Glomerular visceral epithelial cell (primary cell): ENCODE measurements around the gene RBP4.
A peak's percentile ranks its signal among the peaks of the same experiment; 100 is the strongest.

Experiments
- DNase-seq: peaks from one replicate; pipeline ENCODE4 v3.0.0-alpha.2; 2016; ENCODE audit errors: extremely low spot score

Gene RBP4

DNA sequence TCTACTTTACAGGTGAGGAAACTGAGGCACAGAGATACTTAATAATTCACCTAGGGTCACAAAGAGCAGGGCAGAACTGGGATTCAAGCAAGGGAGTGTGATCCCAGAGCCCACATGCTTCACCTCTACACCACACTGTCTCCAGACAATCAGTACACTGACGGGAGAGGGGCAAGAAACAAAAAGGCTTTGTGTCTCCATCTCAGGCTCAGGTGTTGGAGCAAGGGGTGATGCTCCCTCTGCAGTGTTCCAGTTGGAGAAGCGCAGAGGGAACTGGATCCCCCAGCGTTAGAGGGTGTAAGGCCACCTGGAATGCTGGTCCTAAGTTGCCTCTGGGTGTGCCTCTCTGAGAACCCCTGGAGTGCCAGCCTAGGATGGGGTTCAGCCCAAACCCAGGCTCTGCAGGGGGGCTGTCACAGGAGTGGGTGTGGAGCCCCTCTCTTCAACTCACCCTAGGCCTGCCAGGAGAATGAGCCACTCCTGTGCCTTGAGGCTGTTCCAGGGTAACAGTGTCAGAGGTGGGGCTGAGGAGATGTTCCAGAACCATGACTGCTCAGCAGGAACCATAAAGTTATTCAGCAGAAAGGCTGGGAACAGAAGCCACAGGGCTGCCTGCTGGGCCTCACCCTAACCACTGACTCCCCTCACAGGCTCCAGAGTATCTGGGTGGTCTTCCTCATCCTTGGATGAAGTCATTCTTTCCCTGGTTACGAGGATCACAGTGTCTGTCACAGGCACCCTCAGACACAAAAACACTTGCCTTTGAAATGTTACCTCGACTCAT lies 5.5 kb downstream of the RBP4 start:
- no peak for DNase-seq

- DNase-seq = no peak
These were observed 6.5 kb downstream of the RBP4 start for GRCh38 chr10:93594518-93594917.

DNA sequence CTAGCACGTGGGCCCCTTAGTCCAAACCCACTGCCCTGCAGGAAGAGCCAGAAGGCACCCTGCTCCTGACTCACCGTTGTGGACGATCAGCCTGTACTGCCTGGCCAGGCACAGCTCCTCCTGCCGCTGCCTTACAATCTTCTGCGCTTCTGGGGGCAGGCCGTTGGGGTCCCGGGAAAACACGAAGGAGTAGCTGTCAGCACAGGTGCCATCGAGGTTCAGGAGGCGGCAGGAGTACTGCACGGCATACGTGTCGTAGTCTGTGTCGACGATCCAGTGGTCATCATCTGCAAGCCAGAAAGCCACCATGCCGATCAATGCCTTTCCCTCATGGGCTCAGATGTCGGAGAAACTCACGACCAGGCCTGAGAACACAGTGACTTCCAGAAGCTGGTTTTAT lies 7.3 kb downstream of the RBP4 start:
- no peak for DNase-seq

DNA sequence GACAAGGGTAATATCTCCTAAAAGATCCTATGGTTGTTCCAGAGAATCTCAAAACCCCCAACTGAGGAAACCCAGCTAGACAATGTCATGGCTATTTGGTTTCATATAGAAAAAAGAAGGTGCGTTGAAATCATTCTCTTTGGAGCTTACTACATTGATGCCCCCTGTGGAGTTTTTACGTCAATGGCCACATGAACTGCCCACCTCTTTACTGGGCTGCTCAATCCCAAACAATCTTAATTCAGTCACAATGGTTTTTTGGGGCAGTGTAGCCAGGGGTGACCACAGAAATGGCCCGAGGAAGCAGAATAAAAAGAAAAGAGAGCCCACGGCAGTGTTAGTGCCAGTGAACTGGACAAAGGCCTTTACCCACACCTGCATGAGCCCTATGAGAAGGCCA lies 7.8 kb downstream of the RBP4 start:
- no peak for DNase-seq

GRCh38 chr10:93591065-93591808 lies 9.8 kb downstream of the RBP4 start:
- DNase-seq = no peak

- no peak for DNase-seq
These were observed 10.4 kb downstream of the RBP4 start for GRCh38 chr10:93590638-93591037.

GRCh38 chr10:93589648-93590562 lies 11.1 kb downstream of the RBP4 start:
- DNase-seq = no peak

DNA sequence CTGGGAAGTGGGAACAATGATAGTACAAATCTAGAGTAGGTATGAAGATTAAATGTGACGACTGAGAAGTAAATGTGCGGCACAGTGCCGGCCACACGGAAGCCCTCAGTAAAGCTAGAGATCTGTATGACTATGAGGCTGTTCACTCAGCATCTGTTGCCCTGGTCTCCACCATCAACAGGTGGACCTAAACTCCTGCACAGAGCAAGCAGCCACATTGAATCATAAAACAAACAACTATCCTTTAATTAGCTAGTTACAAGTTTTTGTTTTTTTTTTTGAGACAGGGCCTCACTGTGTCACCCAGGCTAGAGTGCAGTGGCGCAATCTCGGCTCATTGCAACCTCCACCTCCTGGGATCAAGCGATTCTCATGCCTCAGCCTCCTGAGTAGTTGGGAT lies 16.6 kb downstream of the RBP4 start:
- DNase-seq = no peak

DNA sequence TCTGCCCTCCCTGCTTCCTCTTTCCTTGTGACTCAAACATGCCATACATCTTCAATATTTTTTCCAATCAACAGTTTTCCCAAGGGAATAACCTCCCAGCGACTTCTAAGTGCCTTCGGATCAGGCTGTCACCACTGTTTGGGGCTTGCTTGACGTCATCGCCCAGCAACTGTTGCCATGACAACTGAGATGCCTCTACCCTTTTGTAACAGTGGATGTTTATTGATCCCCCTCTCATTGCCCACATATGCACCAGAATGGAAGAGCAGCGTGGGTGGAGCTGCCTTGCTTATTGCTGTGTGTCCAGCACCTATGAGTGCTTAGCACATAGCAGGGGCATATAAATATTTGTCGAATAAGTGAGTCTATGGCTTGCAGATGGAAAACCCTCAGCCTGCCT lies 20.2 kb downstream of the RBP4 start:
- DNase-seq = peak; percentile 17

GRCh38 chr10:93579985-93580711 lies 20.9 kb downstream of the RBP4 start:
- no peak for DNase-seq

- peak; percentile 22 for DNase-seq
These were observed 21.9 kb downstream of the RBP4 start for GRCh38 chr10:93579089-93579488.

DNA sequence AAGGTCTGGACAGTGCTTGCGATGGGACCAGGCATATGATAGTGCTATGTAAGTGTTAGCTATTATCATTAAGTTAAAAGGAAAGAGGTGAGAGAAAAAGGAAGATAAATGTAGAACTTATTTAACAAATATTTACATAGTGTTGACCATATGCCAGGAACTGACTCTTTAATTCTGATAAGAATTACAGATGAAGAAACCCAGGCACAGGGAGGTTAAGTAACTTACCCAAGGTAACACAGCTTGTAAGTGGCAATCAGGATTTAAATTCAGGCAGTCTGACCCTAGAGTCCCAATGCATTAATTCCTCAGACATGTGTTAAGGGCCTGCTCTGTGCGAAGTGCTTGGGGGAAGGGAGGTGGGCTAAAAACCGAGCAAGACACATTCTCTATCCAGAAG lies 23.5 kb downstream of the RBP4 start:
- no peak for DNase-seq

- DNase-seq = no peak
These were observed 24.1 kb downstream of the RBP4 start for GRCh38 chr10:93576888-93577287.

DNA sequence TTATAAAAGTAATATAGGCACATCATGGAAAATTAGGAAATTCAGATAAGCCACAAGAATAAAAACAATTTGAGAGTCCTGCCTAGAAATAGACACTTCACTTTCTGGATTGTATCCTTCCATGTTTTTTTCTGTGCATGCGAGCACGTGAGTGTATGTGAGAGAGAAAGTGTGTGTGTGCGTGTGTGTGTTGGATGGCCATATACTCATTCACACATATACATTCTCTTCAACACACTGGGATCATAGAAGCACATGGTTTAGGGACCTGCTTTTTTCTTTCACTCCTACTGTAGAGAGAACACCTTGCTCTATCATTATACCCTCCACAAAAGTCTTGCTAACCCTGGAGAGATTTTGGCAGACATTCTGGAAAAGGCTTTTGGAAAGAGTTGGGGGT lies 27.1 kb downstream of the RBP4 start:
- no peak for DNase-seq

DNA sequence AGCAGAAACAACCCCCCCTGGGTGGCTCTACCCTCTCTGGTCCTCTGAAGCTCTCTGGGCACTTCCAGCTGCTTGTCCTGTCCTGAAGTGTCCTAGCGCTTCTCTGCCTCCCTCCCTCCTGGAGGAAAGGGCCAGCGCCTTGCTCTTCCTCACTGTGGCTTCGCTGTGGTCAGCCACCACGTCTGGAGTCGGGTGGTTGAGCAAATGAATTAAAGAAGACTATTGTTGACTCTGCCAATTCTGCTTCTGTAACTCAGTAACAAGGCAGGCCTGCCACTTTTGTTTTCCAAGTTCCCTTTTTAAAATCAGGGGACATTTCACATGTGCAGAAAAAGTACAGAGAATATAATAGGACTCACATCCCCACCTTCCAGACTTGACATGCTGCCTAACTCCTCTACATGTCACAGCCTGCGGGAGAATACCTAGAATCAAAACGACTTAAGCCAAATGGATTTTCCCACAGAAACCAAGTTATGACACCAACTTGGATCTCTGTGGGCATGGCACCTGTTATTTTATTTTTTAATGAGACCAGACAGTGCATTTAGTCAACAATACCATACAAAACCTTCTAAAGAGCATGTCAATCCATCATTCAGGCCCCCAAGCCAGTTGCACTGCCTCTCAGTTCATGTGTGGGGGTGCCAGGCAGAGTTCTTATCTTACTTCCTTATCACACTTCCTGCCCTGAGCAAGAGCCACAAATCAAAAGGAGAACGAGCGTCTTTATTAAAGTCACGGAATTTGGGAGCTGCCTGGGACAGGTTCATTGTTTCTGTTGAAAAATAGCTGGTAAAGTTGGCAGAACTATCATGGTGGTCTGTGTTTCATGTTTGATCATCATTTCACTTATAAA lies 27.8 kb downstream of the RBP4 start:
- DNase-seq = no peak

- DNase-seq = no peak
These were observed 28.4 kb downstream of the RBP4 start for GRCh38 chr10:93572606-93573005.

DNA sequence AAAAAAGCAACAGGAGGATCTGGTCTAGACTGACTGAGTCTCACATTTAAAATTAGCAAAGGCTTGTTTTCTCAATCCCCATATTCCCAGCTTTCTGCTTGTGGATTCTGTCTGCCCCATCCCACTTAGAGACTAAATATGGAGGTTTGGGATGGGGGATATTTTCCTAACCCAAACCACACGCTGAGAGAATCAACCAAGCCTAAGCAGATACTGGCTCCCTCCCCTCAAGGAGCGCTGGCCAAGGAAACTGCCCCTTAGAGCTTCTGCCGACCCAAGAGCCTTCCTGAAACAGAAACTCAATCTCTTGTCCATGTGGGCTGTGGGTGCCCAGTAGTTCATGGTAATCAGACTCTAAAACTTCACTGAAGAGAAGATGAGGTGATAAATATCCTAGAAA lies 30.7 kb downstream of the RBP4 start:
- DNase-seq = no peak

DNA sequence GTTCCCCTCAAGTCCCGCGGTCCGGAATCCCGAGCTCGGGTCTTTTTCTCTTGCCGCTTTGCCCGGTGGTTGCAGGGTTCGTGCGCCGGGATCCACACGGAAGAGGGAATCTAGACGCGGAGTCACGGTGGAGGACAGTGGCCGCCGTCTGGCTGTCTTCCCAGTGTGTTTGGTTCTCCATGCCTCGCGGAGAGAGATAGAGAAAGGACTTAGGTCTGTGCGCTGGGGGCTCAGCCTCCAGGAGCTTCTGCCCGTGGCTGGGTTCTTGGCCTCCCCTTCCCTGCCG lies 33.0 kb downstream of the RBP4 start:
- no peak for DNase-seq

DNA sequence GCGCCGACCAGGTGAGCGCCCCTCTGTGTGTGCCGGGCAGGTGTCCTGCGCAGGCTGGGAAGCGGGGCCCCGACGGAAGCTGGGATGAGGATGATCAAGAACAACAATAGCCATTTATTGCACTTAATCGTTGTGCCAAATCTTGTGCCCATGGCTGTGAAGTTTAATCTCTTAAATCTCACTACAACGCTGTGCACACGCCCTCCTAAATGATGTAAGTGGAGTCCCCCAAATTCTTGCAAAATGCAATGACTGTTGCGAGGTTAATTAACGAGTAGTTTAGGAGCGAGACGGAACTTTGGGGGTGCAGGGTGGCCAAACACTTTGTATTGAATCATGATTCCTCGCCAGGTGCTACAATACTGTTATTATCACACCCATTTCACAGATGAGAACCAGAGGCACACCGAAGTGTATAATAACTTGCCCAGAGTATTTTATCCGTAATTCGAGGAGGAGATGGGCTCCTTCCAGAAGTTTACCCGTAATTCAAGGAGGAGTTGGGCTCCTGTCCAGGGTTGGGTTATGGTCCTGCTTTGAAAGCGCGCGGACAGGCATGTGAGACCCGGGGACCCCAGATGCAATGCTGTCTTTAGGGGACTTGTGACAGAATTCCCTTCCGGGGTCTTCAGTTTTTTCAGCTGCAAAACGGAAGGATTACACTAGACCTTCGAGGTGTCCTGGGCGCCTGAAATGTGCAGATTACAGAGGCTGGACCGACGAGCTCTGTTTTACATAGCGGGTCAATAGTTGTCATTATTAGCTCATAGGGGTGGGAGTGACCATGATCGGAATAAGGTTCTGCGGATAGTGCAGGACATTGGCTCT lies 33.5 kb downstream of the RBP4 start:
- no peak for DNase-seq
